NCI-H128 (cell line): ENCODE results near the gene TICAM1.
"Not testable (repeated sequence)": the region's sequence is repeated elsewhere in the genome, so short reads cannot be mapped to it uniquely, and the experiment has no call there.

ENCODE experiments used
- DNase-seq: peaks from one replicate; lab custom pipeline; 2025; ENCODE audit not compliant: unreplicated experiment; lab: John Stamatoyannopoulos, UW

Gene TICAM1

GRCh38 chr19:4844348-4845179, 13.1 kb upstream of the TICAM1 start:
- DNase-seq = no peak

- DNase-seq = no peak
Measured at GRCh38 chr19:4843647-4843965, 12.1 kb upstream of the TICAM1 start.

DNA sequence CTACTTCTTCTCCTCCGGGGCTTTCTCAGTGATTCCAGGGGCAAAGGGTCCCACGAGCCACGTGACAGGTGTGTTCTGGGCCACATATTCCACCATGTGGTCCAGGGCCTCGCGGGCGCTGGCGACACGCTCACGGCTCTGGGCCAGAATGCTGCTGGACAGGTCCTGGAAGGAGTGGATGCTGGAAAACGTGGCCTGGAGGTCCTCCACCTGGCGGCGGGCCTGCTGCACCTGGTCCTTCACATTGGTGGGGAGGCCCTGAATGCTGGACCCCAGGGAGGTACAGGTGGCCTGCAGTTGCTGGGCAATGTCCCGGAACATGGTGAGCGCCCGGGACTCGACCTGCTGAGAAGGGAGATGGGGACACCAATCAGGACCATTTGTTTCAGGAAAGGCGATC, 7.7 kb upstream of the TICAM1 start:
- DNase-seq = no peak

- DNase-seq = no peak
Measured at GRCh38 chr19:4832776-4833175, 1.3 kb upstream of the TICAM1 start.

GRCh38 chr19:4831979-4832340, 448 bp upstream of the TICAM1 start:
- DNase-seq = not testable (repeated sequence)

- DNase-seq = no peak
Measured at GRCh38 chr19:4830768-4831265, 695 bp downstream of the TICAM1 start.

- DNase-seq = no peak
Measured at GRCh38 chr19:4830332-4830731, 1.2 kb downstream of the TICAM1 start.

DNA sequence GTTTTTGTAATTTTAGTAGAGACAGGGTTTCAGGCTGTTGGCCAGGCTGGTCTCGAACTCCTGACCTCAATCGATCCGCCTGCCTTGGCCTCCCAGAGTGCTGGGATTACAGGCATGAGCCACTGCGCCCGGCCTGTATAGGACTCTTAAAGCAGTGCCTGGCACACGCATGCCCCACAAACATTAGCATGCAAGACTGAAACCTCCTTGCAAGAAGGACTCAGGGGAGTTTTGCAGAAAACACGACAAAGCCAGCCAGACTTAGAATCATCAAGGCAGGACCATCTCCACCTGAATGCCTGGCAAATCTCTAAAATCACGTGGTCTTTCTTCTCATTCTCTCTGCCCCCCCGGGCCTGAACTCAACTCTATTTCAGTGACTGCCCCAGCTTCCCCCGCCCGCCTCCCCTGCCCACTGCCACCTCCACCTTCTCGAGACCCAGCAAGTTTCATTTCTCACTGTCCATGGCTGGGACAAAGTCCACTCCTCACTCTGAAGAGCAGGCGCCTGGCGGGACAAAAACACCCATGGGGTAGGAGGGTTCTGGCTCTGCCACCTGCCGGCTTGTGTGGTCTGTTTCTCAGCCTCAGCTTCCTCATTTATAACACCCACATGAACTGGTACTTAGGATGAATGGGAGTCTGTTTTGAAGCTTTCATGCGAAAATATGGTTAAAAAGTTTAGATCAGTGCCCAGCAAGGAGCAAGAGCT, 2.4 kb downstream of the TICAM1 start:
- no peak for DNase-seq

DNA sequence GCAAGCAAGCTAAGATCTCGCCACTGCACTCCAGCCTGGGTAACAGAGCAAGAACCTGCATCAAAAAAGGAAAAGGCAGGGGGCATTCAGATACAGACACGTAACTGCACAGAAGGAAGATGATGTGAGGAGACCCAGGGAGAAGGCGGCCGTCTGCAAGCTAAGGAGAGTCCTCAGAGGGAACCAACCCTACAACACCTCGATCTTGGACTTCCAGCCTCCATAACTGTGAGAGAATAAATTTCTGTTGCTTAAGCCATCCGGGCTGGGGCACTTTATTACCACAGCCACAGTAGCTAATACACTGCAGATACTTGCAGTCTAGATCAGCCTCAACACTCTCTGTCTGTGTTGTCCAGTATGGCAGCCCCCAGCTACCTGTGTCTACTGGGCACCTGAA, 7.9 kb downstream of the TICAM1 start:
- DNase-seq = no peak

GRCh38 chr19:4822354-4822753, 9.2 kb downstream of the TICAM1 start:
- not testable (repeated sequence) for DNase-seq

- DNase-seq = no peak
Measured at GRCh38 chr19:4821265-4821664, 10.2 kb downstream of the TICAM1 start.

DNA sequence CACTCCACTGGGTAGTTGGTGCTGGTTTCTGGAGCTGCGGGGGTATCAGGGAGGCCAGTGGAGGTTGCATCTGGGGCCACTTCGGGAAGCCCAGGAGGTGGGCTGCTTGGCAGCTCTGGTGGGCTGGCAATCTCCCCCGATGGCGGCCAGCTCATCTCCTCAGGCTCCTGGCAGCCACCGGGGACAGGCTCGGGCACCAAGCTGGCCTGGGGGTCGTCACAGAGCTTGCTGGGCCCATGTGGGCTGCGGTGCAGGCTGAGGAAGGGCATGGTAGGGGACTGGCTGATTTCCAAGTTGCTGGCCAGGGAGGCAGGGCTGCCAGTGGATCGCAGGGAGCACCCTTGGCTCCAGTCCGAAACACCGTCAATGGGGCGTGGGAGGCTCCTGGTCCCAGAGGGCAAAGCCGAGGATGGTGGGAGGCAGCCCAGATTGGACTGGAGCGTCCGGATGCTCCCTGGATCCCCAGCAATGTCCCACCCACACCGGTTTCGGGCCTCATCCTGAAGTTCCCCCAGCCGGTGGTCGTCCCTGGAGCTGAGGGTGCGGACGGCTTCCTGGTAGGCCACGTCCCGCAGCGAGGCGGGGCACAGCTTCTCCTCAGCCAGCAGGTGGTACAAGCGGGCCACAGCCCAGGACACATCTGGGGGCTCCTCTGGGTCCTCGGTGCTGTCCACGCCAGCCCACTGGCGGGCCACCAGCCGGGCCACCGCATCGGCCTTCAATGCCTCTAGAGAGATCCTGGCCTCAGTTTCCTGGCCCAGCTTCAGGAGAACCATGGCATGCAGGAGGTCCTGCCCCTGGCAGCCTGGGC, 13.8 kb downstream of the TICAM1 start:
- DNase-seq = no peak

DNA sequence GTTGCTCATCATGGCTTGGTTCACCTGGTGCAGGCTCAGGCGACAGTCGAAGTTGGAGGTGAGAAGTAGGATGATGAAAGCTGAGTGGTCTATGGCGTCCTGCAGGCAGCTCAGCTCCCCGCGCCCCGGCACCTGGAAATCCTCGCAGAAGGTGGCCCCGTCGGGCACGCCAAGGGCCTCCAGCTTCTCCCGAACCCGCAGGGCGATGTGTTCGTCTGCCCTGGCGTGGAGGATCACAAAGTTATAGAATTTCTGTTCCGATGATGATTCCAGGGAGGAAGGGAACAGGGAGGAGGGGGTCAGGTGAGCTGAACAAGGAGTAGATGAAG, 14.6 kb downstream of the TICAM1 start:
- no peak for DNase-seq

DNA sequence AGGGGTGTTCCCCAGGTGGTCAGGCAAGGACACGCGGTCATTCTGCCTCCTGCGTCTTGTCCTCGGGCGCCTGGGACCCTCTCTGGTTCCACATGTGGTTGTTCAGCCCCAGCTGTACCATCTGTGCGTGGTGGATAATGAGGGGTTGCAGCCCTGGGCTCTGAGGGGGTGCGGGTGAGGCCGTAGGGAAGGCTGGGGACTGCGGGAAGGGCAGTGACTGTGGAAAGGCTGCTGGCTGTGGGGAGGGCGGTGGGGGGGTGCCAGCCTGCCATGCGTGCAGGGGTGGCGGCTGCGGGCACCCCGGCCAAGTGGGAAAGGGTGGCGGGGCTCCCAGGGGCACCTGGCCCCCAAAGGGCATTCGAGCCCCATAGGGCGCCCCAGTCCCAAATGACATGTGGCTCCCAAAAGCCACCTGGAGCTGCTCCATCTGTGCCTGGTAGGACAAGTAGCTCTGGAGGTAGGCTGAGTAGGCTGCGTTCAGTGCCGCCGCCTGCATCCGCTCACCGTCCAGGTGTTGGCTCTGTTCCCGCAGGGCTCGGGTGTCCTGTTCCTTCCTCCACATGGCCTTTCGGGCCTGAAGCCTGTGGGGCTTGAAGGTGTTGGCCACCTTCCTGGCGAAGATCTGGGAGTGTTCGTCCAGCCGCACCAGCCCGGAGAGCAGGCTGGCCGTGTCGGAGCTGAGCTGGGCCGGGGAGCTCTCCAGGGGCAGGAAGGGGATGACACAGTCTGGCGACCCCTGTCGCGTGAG, 15.1 kb downstream of the TICAM1 start:
- DNase-seq = no peak

DNA sequence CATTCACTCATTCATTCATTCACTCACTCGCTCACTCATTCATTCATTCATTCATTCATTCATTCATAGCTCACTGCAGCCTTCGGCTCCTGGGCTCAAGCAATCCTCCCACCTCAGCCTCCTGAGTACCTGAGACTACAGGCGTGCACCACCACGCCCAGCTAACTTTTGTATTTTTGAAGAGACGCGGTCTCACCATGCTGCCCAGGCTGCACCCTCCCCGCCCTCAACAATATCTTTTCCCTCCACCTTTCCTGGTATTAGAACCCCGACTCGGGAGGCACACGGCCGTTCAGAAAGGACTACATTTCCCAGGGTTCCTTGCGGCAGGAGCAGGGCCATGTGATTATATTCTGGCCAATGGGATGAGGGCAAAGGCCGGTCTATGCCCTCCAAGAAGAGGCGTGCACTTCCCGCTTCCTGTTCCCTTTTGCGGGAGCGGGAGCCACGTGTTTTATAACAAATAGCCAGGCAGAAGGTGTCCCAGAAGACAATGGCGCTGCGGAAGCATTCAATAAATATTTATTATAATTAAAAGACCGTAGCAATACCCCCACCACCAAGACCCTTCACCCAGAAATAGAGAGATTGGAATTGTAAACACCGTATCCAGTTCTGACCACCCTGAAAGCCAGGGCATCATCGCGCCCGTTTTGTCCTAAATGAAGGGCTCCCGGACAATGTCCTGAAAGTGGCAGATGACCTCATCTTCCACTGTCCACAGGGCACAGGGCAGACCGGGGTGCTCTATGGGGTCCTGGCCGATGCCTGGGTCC, 15.9 kb downstream of the TICAM1 start:
- DNase-seq = peak; percentile 35

GRCh38 chr19:4814625-4815425, 16.7 kb downstream of the TICAM1 start:
- DNase-seq = no peak

DNA sequence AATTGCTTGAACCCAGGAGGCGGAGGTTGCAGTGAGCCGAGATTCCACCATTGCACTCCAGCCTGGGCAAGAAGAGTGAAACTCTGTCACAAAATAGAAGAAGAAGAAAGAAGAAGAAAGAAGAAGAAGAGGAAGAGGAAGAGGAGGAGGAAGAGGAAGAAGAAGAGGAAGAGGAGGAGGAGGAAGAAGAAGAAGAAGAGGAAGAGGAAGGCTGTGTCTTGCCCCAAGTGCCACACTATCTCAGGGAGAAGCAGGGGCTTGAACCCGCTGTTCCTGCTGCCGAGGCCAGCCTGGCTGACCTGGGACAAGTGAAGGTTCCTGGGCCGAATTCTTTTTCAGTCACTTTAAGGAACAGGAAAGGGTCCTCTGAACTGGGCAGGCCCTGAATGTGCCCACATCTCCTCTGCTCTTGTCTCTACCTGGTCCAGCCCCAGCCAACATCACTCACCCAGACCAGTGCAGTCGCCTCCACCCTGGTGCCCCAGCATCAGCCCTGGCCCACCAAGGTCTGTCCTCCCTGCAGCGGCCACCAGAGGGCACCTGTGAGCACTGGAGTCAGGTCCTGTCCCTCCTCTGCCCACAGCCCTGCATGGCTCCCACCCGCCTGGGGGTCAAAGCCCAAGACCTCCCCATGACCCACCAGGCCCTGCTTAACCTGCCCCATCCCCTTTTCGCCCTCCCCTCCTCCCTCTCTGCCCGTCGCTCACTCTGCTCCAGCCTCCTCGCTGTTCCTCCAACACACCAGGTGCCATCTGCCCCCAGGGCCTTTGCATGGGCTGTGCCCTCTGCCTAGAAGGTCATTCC, 20.0 kb downstream of the TICAM1 start:
- DNase-seq = no peak

GRCh38 chr19:4807188-4807587, 24.3 kb downstream of the TICAM1 start:
- DNase-seq = no peak

DNA sequence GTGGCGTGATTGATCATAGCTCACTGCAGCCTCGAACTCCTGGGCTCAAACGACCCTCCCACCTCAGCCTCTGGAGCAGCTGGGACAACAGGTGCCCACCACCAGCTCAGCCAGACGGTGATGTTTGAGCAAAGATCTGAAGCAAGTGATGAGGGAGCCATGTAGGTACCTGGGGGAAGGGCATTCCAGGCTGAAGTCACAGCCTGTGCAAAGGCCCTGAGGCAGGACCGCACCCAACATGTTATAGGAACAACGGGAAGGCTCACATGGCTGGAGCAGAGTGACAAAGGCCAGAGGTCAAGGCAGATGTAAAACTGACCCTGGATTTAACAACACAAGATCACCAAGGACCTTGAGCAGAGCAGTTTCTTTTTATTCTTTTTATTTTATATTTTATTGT, 25.1 kb downstream of the TICAM1 start:
- no peak for DNase-seq
